ENCODE data around the gene GOLGA1. TPM values are rescaled to one million over a fixed set of nuclear protein-coding genes. Genes with fewer than 3 reads are reported as not detected.

The GOLGA1 gene
- polyA plus RNA-seq, 1 of the 3 experiments (the other 2 are of a cell fraction) = 10.0 TPM

DNA sequence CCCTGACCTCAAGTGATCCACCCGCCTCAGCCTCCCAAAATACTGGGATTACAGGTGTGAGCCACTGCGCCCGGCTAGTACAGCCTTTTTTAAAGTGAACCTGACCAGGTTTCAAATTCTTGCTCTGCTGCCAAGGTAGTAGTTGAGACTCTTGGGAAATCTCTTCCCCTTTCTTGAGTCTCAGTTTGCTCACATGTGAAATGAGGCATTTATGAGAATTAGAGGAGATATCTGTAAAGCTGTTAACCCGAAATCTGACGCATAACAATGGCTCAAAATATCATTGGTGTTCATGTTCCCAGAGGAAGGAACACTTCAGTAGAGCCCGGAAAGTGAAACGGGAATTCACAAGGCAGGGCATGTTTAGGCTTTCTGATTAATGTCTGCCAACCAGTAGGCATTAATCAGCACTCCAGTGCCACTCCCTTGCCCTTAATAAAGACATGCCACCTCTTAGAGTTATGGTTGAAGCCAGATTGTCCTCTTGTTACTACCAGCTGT lies 77.5 kb downstream of the GOLGA1 start:
- H3K9ac ChIP-seq = no peak overlapping the region
- H3K79me2 ChIP-seq (ENCODE audit: insufficient read depth) = peaks cover 51% of the 10 kb centered on the region
- CTCF ChIA-PET = interaction anchor here (5.3 to 33.6 kb wide), 2 partner anchors 10 to 87 kb away, joined by 55 to 1436 read pairs; partner anchors contain the start of genes NR6A1, OLFML2A and WDR38
- peaks cover 22 to 26% of the 10 kb centered on the region in 2 experiments for H3K36me3 ChIP-seq (replicated peaks in 1 of 2; ENCODE audit: control insufficient read depth in 1 of 2, insufficient read depth in 2 of 2, low read length in 1 of 2)
- DNase-seq = no peak
- H3K27ac ChIP-seq (ENCODE audit: low read depth in 2 of 2, low read length in 1 of 2) = no peak overlapping the region
- 96% methylated on average over 7 of the region's 7 CpGs for WGBS (ENCODE audit: low lambda C conversion rate)
- H3K27me3 ChIP-seq (ENCODE audit: insufficient read depth) = no peaks in the 10 kb centered on the region
- H3K4me3 ChIP-seq (ENCODE audit: low read depth in 2 of 2, low read length in 1 of 2) = no peak overlapping the region
- H3K4me1 ChIP-seq (ENCODE audit: control insufficient read depth in 1 of 2, insufficient read depth in 2 of 2, low read depth in 1 of 2, low read length in 1 of 2) = peaks cover 13 to 34% of the 10 kb centered on the region in 2 experiments; a peak in 1 of 4 replicates
- no peak overlapping the region for H3K4me2 ChIP-seq
- no peaks in the 10 kb centered on the region for H3K9me3 ChIP-seq
- POLR2A ChIA-PET = interaction anchor here (0.9 kb wide), 1 partner anchor 280 kb away, joined by 3 read pairs; no protein-coding TSS in a partner anchor
- TF ChIP-seq EP300 (IDR thresholded peaks at IDR 0.05; ENCODE audit: borderline replicate concordance in 1 of 2, low read depth in 1 of 2, low read length in 1 of 2) = no peak
- no peak for TF ChIP-seq TEAD4 (IDR thresholded peaks at IDR 0.05; ENCODE audit: borderline replicate concordance, insufficient read depth)
- TF ChIP-seq PBX3 (IDR thresholded peaks at IDR 0.05) = no peak
- no peak for TF ChIP-seq YY1 (IDR thresholded peaks at IDR 0.05; ENCODE audit: low read depth)
- no peak for TF ChIP-seq FOXJ3 (CRISPR knock-in tag; IDR thresholded peaks at IDR 0.05)
- TF ChIP-seq CHD2 (IDR thresholded peaks at IDR 0.05; ENCODE audit: low read length, partially characterized antibody) = no peak
- TF ChIP-seq, protein P1, sequence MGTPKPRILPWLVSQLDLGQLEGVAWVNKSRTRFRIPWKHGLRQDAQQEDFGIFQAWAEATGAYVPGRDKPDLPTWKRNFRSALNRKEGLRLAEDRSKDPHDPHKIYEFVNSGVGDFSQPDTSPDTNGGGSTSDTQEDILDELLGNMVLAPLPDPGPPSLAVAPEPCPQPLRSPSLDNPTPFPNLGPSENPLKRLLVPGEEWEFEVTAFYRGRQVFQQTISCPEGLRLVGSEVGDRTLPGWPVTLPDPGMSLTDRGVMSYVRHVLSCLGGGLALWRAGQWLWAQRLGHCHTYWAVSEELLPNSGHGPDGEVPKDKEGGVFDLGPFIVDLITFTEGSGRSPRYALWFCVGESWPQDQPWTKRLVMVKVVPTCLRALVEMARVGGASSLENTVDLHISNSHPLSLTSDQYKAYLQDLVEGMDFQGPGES (IDR thresholded peaks at IDR 0.05; ENCODE audit: low read depth, low read length) = no peak
- TF ChIP-seq RCOR1 (IDR thresholded peaks at IDR 0.05; ENCODE audit: low read length) = no peak
- TF ChIP-seq, protein P2, sequence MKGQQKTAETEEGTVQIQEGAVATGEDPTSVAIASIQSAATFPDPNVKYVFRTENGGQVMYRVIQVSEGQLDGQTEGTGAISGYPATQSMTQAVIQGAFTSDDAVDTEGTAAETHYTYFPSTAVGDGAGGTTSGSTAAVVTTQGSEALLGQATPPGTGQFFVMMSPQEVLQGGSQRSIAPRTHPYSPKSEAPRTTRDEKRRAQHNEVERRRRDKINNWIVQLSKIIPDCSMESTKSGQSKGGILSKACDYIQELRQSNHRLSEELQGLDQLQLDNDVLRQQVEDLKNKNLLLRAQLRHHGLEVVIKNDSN (IDR thresholded peaks at IDR 0.05; ENCODE audit: borderline replicate concordance, low read depth) = no peak
- TF ChIP-seq USF2 (IDR thresholded peaks at IDR 0.05; ENCODE audit: borderline replicate concordance, low read depth, low read length) = no peak
- no peak for TF ChIP-seq TCF12 (IDR thresholded peaks at IDR 0.05)
- TF ChIP-seq SIN3A (IDR thresholded peaks at IDR 0.05; ENCODE audit: borderline replicate concordance, low read depth, low read length) = no peak
- TF ChIP-seq SMC3 (IDR thresholded peaks at IDR 0.05; ENCODE audit: low read depth, low read length) = no peak
- no peak for TF ChIP-seq NRF1 (IDR thresholded peaks at IDR 0.05; ENCODE audit: low read depth, low read length)
- TF ChIP-seq JUND (IDR thresholded peaks at IDR 0.05) = no peak
- TF ChIP-seq FOXM1 (IDR thresholded peaks at IDR 0.05; ENCODE audit: low read depth) = no peak
- no peak for TF ChIP-seq FOSL2 (IDR thresholded peaks at IDR 0.05; ENCODE audit: borderline replicate concordance, low read depth)
- TF ChIP-seq, protein P3, sequence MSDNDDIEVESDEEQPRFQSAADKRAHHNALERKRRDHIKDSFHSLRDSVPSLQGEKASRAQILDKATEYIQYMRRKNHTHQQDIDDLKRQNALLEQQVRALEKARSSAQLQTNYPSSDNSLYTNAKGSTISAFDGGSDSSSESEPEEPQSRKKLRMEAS (IDR thresholded peaks at IDR 0.05; ENCODE audit: low read depth) = no peak
- TF ChIP-seq, protein P4, sequence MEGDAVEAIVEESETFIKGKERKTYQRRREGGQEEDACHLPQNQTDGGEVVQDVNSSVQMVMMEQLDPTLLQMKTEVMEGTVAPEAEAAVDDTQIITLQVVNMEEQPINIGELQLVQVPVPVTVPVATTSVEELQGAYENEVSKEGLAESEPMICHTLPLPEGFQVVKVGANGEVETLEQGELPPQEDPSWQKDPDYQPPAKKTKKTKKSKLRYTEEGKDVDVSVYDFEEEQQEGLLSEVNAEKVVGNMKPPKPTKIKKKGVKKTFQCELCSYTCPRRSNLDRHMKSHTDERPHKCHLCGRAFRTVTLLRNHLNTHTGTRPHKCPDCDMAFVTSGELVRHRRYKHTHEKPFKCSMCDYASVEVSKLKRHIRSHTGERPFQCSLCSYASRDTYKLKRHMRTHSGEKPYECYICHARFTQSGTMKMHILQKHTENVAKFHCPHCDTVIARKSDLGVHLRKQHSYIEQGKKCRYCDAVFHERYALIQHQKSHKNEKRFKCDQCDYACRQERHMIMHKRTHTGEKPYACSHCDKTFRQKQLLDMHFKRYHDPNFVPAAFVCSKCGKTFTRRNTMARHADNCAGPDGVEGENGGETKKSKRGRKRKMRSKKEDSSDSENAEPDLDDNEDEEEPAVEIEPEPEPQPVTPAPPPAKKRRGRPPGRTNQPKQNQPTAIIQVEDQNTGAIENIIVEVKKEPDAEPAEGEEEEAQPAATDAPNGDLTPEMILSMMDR (IDR thresholded peaks at IDR 0.05) = no peak
- no peak for TF ChIP-seq NFIC (IDR thresholded peaks at IDR 0.05; ENCODE audit: borderline replicate concordance)
- peaks cover 31% of the 10 kb centered on the region for H4K20me1 ChIP-seq (ENCODE audit: insufficient read depth)
- H3K9me2 ChIP-seq = no peaks in the 10 kb centered on the region
- peaks cover 24% of the 10 kb centered on the region for H3F3A ChIP-seq (replicated peaks; ENCODE audit: insufficient read depth)
- H2AFZ ChIP-seq (ENCODE audit: low read depth) = no peak overlapping the region
